Measurements from ENCODE around the gene PCDHGA4.
"Not testable (repeated sequence)": the region's sequence is repeated elsewhere in the genome, so short reads cannot be mapped to it uniquely, and the experiment has no call there.

The PCDHGA4 gene

DNA sequence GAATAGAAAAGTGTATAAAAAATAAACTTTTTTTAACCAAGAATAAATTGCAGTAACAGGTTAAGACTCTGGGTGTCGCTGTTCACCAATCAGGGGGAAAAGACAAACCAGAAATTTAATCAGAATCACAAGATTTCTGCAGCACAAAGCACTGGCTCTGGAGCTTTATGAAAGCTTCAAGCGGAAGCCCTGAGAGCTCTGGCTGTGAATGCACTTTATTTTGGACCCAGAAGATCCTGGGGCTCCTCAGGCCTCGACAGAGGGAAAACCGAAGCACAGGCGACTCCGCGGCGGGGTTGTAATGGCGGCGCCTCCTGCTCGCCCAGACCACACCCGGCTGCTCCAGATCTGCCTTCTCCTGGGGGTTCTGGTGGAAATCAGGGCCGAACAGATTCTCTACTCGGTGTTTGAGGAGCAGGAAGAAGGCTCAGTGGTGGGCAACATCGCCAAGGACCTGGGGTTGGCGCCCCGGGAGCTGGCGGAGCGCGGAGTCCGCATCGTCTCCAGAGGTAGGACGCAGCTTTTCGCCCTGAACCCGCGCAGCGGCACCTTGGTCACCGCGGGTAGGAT is at the start of gene PCDHGA4:
TSS of gene PCDHGA4 (plus strand) at position 122 of the 570 bp plus-strand sequence. CDS start at position 209, 87 bp downstream.
- no peak for DNase-seq

DNA sequence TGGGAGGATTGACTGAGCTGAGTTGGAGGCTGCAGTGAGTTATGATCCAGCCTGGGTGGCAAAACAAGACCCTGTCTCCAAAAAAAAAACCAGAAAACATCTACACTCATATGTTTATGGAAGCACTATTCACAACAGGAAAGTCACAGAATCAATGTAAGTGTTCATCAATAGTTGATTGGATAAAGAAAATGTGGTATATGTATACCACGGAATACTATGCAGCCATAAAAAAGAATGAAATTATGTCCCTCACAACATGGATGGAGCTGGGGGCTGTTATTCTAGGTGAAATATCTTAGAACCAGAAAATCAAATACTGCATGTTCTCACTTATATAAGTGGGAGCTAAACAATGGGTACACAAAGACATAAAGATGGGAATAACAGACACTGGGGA is 48.2 kb upstream of the PCDHGA4 start:
- no peak for DNase-seq

DNA sequence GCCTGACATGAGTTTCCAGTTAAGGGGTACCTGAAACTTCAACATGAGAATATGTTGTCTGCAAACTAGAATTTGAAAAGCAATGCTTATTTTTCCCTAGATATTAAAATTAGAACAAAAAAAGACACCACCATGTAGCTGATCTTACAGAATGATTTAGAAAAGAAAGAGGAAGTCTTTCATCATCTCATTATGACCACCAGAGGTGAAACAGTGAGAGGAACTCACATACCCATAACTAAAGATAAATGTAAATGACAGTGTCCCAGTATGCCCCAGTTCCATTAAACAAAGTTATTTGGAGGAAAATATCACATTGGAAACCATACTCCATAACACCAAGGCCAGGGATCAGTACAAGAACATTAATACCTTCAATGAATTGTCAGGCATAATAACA is 41.1 kb upstream of the PCDHGA4 start:
- DNase-seq, result no peak

DNA sequence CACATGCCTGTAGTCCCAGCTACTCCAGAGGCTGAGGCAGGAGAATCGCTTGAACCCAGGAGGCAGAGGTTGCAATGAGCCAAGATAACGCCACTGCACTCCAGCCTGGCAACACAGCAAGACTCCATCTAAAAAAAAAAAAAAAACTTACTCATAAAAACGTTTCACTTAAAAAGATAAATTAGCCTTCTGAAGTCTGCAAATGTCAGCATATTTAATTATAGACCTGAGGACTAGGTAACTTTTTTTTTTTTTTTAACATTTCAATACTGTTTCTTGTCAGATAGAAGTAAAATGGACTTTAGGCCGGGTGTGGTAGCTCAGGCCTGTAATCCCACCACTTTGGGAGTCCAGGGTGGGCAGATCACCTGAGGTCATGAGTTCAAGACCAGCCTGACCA is 37.9 kb upstream of the PCDHGA4 start:
- DNase-seq, result not testable (repeated sequence)

DNA sequence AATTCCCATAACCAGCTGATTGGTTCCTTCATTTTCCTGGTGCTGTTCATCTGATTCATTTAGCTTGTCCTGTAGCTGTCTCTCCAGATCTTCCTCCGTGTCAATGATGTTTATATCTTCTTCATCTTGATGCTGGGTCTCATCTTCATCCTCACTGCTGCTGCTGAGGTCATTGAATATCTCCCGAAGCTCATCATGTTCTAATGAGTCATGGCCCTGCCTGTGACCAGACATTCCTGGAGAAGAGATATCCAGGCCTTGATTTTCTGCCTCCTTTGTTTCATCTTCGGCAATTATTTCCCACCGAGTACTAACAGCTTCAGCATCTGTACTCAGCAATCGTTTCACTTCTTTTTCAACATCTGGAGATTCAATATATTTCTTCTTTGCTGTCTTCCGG is 35.6 kb upstream of the PCDHGA4 start:
- no peak for DNase-seq

DNA sequence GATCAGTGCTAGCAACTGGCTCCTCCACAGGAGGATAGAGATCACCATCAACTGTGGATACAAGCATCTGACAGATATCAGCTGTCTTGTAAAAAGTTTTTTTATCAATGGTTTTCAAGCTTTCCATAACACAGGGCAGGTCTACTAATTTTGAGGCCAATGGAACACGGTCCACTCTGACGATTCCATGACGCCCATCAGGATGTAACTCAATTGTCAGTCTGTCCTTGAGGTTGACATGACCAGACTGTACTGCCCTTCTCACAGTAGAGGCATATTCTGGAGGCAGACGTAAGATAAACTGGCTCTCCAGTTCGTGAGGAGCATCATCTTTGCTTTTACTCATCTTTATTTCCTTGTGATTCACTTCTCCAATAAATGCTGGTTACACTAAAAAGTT is 35.1 kb upstream of the PCDHGA4 start:
- no peak for DNase-seq

DNA sequence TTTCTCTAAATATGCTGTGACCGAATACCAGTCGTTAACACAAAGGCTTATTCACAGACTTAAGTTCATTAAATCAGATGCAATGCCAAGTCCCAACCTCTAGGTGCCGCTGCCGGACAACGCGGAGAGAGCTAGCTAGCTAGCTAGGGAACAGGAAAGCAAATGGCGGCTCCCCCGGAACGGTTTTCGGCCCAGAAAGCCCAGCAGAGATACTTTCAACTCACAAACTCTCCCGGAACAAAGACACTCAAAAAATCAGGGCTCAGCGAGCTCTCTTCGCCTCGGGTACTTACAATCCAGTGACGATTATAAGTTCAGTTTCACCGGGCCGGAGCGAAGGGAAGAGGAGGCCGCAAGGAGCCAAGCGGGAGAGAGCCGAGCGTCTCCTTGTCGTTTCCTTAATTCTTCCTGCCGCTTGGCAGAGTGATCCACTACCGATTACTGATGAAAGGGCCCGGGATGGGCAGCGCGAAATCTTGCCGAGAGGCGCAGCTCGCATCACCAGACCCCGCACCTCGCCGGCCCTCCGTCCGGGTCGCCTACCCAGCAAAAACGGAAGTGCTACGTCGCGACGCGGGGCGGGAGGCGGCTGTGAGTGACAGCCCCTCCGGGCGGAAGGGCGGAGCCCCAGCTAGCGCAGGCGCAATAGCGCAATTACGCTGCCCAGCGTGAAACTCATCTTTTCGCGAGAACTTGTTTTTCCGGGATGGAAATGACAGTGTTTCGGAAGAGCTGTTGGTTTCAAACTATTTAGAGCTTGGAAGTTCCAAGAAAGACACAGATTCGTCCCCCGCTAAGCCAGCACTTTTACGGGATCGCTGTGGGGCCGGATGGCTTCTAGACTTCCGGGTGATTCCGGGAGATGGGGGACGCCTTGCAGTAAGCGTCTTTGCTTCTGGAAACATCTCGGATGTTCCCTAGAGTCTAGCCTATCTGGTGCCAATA is 34.3 kb upstream of the PCDHGA4 start, which contains the start of gene TAF7:
TSS of gene TAF7 (minus strand) at position 560 of the 945 bp plus-strand sequence. CDS start 740 bp downstream, outside the sequence.
- peak; percentile 93 for DNase-seq

DNA sequence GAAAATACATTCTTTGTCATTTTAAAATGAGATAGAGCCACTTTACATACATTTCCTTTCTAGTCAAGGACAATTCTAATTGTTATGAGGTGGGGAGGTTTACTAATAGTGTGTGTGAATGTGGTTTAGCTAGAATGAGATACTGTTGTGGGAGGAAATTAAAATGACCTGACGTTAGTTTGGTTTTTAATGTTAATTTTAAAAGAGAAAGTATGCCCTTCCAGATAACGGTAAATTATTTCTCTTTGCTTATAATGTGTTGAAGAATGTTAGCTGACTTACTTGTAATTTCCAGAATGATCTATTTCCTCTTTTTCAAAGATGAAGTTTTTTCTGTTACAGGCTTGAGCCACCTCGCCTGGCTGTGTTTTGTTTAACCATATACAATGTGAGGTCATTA is 32.6 kb upstream of the PCDHGA4 start:
- DNase-seq, result no peak

DNA sequence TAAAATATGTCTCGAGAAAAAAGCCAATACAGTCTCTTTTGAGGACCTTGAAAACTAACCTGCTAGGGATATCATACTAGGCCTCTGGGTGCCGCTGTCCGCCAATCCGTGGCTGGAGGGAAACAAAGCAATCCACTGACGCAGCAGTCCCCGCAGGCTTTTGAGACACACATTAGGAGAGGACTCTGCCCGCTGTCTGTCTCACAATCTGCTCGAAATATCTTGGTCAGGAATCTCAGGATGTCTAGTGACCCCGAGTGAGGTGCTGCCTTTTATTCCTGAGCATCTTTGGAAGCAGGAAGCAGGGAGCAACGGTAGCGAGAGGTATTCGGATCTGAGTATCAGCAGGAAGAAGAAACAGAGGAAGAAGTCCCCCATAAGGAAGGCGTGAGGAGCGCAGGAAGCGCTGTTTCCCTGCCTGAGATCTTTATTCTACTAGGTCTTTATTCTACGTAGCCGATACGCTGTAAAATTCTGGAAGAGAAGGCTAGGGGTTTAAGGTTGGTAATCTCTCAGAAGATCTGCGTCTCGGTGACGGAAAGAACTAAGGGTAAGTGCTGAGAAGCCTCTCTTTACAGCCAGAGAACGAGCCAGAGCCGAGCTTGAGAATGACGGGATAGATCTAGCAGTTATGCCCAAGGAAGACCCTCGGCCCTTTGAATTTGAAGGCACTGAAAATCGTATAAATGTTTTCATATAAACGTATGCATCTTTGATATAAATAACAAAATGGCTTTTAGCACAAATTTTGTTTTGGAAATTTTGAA is 28.6 kb upstream of the PCDHGA4 start:
- DNase-seq, result peak; percentile 70

DNA sequence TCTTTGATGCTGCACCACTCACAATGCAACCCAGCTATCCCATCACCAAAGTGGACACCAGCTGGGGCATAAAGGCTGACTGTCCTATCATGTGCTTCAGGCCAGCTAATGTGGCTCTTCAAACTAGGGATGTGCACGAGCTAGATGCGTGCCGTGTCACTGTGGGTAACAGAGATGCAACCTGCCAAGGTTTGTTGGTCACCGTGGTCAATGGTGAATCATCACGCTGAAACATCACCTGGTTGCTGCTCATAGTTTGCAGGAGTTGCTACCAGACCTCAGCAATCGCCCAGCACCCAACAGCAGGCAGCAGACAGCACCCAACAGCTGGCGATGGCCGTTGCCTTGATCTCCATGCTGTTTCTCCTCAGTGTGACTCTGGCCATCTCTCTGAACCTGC is 26.6 kb upstream of the PCDHGA4 start:
- no peak for DNase-seq

DNA sequence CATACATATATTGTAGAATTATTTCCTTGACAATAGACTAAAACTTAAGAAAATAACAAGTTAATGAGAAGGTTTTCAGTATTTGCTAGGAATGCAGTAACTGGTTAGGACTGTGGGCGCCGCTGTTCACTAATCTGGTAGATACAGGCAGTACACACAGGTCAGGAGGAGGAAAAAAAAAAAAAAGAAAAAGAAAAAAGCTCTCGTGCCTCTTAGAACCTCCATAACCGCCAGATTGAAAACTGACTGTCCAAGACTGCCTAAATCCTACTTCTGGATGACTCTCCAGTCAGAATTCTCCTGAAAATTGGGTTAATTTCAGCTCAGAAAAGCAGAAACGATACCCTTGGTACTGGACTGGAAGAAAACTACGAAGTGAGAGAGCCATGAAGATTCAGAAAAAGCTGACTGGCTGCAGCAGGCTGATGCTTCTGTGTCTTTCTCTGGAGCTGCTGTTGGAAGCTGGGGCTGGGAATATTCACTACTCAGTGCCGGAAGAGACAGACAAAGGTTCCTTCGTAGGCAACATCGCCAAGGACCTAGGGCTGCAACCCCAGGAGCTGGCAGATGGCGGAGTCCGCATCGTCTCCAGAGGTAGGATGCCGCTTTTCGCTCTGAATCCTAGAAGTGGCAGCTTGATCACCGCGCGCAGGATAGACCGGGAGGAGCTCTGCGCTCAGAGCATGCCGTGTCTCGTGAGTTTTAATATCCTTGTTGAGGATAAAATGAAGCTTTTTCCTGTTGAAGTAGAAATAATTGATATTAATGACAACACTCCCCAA is 24.3 kb upstream of the PCDHGA4 start, which contains the start of gene PCDHGA1:
TSS of gene PCDHGA1 (plus strand) at position 216 of the 782 bp plus-strand sequence.
- DNase-seq, result peak; percentile 23

DNA sequence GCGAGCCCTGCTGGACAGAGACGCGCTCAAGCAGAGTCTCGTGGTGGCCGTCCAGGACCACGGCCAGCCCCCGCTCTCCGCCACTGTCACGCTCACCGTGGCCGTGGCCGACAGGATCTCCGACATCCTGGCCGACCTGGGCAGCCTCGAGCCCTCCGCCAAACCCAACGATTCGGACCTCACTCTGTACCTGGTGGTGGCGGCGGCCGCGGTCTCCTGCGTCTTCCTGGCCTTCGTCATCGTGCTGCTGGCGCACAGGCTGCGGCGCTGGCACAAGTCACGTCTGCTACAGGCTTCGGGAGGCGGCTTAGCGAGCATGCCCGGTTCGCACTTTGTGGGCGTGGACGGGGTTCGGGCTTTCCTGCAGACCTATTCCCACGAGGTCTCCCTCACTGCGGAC is 22.2 kb upstream of the PCDHGA4 start:
- DNase-seq, result not testable (repeated sequence)

DNA sequence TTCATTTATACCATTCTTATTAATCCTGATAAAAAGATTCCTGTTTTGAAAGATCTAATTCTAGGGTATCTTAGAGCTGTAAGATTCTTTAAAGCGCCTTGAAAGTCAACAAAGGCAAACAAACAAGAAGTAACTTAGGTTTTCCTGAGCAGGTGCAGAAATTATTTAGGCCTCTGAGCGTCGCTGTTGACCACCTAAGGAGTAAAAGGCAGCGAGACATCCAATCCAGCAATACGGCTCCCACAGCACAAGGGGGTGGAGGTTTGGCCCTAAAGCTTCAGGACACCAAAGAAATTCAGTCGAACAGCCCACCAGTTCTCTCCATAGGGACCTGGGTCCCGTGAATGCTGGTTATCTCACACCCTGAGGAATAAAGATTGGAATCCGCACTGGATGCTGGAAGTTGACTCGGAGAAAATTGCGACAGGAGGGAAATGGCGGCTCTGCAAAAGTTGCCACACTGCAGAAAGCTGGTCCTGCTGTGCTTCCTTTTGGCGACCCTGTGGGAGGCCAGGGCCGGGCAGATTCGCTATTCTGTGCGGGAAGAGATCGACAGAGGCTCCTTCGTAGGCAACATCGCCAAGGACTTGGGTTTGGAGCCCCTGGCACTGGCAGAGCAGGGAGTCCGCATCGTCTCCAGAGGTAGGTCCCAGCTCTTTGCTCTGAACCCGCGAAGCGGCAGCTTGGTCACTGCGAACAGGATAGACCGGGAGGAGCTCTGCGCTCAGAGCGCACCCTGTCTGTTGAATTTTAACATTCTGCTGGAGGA is 16.1 kb upstream of the PCDHGA4 start, which contains the start of gene PCDHGA2:
TSS of gene PCDHGA2 (plus strand) at position 223 of the 769 bp plus-strand sequence.
- no peak for DNase-seq

DNA sequence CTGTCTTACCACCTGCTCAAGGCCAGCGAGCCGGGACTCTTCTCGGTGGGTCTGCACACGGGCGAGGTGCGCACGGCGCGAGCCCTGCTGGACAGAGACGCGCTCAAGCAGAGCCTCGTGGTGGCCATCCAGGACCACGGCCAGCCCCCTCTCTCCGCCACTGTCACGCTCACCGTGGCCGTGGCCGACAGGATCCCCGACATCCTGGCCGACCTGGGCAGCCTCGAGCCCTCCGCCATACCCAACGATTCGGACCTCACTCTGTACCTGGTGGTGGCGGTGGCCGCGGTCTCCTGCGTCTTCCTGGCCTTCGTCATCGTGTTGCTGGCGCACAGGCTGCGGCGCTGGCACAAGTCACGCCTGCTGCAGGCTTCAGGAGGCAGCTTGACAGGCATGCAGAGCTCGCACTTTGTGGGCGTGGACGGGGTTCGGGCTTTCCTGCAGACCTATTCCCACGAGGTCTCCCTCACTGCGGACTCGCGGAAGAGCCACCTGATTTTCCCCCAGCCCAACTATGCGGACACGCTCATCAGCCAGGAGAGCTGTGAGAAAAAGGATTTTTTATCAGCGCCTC is 14.0 kb upstream of the PCDHGA4 start:
- DNase-seq, result not testable (repeated sequence)

DNA sequence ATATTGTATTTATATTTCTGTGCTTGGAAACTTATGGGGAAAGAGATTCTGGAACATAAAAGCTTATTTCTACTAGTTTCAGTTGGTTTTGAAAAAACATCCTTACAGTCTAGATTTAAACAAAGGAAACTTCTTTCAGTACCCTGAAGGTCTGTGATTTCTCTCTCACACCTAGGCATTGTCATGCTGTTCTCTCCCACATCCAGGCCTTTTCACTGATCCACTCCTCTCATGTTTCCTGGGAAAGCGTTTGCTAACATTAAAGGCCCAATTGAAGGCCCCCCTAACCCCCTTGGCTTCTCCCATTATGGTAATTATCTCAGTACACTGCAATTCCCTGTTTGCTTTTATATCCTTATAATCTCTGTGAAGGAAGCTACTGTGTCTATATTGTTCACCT is 12.0 kb upstream of the PCDHGA4 start:
- DNase-seq, result no peak

DNA sequence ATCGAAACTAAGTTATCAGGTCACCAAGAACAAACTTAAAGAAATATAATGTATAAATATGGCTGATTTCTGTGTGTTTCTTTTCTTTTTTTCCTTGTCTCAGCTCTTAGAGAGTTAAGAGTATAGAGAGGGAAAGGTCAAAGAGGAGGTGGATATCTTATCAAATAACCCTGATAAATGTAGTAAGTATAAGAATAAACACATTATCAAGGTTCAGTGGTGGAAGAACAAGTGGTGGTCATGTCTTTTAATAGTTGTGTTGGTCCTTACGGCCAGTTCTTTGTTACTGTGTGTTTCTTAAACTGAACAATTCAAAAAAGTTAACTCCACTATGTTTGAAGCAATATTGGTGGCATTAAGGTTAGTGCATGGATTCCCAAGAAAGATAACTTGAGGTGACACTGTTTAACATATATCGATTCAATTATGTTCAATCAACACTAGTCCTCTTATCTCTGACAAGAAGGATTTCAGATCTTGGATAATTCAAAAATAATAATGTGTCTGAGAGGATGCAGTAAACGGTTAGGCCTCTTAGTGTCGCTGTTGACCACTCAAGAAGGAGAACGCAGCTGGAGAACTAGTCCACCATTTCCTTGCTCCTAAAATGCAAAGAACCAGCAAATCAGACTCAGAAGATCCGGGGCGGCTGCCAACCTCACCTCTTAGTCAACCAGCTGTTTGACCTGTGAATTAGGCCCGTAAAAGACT is 11.4 kb upstream of the PCDHGA4 start, which contains the start of gene PCDHGA3:
TSS of gene PCDHGA3 (plus strand) at position 588 of the 711 bp plus-strand sequence. CDS start 205 bp downstream, outside the sequence.
- DNase-seq, result no peak

DNA sequence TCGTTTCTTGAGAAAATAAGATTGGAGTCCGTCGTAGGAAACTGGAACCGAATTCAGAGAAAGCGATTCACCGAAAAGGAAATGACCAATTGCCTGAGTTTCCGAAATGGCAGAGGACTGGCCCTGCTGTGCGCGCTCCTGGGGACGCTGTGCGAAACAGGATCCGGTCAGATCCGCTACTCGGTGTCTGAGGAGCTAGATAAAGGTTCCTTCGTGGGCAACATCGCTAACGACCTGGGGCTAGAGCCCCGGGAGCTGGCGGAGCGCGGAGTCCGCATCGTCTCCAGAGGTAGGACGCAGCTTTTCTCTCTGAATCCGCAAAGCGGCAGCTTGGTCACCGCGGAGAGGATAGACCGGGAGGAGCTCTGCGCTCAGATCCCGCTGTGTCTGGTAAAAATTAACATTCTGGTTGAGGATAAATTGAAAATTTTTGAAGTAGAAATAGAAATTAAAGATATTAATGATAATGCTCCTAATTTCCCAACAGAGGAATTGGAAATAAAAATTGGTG is 10.8 kb upstream of the PCDHGA4 start:
- no peak for DNase-seq

DNA sequence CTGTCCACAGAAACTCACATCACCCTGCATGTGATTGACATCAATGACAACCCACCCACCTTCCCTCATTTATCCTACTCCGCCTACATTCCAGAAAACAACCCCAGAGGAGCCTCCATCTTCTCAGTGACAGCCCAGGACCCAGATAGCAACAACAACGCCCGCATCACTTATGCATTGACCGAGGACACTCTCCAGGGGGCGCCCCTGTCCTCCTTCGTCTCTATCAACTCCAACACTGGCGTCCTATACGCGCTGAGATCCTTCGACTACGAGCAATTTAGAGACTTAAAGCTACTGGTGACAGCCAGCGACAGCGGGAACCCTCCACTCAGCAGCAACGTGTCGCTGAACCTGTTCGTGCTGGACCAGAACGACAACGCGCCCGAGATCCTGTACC is 9.5 kb upstream of the PCDHGA4 start:
- DNase-seq, result no peak

DNA sequence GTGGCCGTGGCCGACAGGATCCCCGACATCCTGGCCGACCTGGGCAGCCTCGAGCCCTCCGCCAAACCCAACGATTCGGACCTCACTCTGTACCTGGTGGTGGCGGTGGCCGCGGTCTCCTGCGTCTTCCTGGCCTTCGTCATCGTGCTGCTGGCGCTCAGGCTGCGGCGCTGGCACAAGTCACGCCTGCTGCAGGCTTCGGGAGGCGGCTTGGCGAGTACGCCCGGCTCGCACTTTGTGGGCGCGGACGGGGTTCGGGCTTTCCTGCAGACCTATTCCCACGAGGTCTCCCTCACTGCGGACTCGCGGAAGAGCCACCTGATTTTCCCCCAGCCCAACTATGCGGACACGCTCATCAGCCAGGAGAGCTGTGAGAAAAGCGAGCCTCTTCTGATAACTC is 8.8 kb upstream of the PCDHGA4 start:
- not testable (repeated sequence) for DNase-seq

Measured in CD4-positive, alpha-beta T cell treated with Interferon gamma for 1 hour (primary cell).